ENCODE measurements around the gene MYH10.
A peak's percentile ranks its signal among the peaks of the same experiment; 100 is the strongest.

MYH10 gene

DNA sequence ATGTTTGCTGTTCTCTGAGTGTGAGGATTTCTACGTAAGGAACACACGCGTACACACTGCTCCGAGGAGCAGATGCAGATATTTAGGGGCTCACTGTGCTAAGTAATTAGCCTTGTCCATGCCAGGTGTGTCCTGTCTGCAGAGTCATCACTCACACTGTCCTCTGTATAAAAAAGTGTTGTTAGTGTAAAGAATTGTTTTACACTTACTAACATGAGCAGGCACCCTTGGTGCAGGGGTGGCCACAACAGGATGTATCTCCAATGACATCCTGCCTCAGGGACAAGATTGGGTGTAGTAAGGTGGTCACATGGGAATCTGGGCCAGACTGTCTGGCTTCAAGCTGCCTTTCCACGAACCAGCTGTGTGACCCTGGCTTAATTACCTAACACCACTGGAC, 130.9 kb downstream of the MYH10 start:
- H3K27ac ChIP-seq: no peak overlapping the region
- no peak for DNase-seq
- H3K36me3 ChIP-seq: peaks cover 76 to 82% (median 80%) of the 10 kb centered on the region in 3 donors

GRCh38 chr17:8499171-8499570, 131.4 kb downstream of the MYH10 start:
- H3K4me3 ChIP-seq: no peak overlapping the region
- peaks cover 0 to 14% (median 4%) of the 10 kb centered on the region in 4 donors for H3K4me1 ChIP-seq
- no peak overlapping the region for H3K27ac ChIP-seq
- H3K27me3 ChIP-seq: no peaks in the 10 kb centered on the region
- TF ChIP-seq, protein P1, sequence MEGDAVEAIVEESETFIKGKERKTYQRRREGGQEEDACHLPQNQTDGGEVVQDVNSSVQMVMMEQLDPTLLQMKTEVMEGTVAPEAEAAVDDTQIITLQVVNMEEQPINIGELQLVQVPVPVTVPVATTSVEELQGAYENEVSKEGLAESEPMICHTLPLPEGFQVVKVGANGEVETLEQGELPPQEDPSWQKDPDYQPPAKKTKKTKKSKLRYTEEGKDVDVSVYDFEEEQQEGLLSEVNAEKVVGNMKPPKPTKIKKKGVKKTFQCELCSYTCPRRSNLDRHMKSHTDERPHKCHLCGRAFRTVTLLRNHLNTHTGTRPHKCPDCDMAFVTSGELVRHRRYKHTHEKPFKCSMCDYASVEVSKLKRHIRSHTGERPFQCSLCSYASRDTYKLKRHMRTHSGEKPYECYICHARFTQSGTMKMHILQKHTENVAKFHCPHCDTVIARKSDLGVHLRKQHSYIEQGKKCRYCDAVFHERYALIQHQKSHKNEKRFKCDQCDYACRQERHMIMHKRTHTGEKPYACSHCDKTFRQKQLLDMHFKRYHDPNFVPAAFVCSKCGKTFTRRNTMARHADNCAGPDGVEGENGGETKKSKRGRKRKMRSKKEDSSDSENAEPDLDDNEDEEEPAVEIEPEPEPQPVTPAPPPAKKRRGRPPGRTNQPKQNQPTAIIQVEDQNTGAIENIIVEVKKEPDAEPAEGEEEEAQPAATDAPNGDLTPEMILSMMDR (IDR thresholded peaks at IDR 0.05): no peak
- no peaks in the 10 kb centered on the region for H3K9me3 ChIP-seq
- intact Hi-C loops (cut with DNase I; ENCODE audit: low total_unique reads): no loop called here
- H3K36me3 ChIP-seq: peaks cover 76 to 82% (median 80%) of the 10 kb centered on the region in 3 donors
- no peak for DNase-seq

More for the DNA sequence above, 130.9 kb downstream of the MYH10 start:
- no peaks in the 10 kb centered on the region for H3K27me3 ChIP-seq
- intact Hi-C loops (cut with DNase I; ENCODE audit: low total_unique reads): loop anchor here (10.0 kb wide), 1 partner anchor 45 kb away; no protein-coding TSS in a partner anchor
- no peaks in the 10 kb centered on the region for H3K9me3 ChIP-seq
- peaks cover 0 to 19% (median 6%) of the 10 kb centered on the region in 4 donors for H3K4me1 ChIP-seq
- H3K4me3 ChIP-seq: no peak overlapping the region
- TF ChIP-seq, protein P1 (IDR thresholded peaks at IDR 0.05): no peak

GRCh38 chr17:8496081-8496480, 134.4 kb downstream of the MYH10 start:
- Histone ChIP-seq H3K36me3 (peaks cover 96 to 98% (median 98%) of the 10 kb centered on the region in 3 donors), H3K4me3 (no peak overlapping the region), H3K27ac (peak overlapping the region in 1 of 2 donors; percentile 28), H3K4me1 (no peaks in the 10 kb centered on the region), H3K9me3 (no peaks in the 10 kb centered on the region), H3K27me3 (no peaks in the 10 kb centered on the region)
- TF ChIP-seq, protein P1 (IDR thresholded peaks at IDR 0.05): no peak
- no peak for DNase-seq
- intact Hi-C loops (cut with DNase I; ENCODE audit: low total_unique reads): no loop called here

GRCh38 chr17:8494506-8495111, 135.9 kb downstream of the MYH10 start:
- Histone ChIP-seq H3K4me3 (no peak overlapping the region), H3K4me1 (no peaks in the 10 kb centered on the region), H3K9me3 (no peaks in the 10 kb centered on the region), H3K27me3 (no peaks in the 10 kb centered on the region), H3K27ac (peak overlapping the region in 1 of 2 donors; percentile 36), H3K36me3 (peaks cover 94 to 98% (median 98%) of the 10 kb centered on the region in 3 donors)
- TF ChIP-seq, protein P1 (IDR thresholded peaks at IDR 0.05): no peak
- DNase-seq: no peak
- intact Hi-C loops (cut with DNase I; ENCODE audit: low total_unique reads): no loop called here

DNA sequence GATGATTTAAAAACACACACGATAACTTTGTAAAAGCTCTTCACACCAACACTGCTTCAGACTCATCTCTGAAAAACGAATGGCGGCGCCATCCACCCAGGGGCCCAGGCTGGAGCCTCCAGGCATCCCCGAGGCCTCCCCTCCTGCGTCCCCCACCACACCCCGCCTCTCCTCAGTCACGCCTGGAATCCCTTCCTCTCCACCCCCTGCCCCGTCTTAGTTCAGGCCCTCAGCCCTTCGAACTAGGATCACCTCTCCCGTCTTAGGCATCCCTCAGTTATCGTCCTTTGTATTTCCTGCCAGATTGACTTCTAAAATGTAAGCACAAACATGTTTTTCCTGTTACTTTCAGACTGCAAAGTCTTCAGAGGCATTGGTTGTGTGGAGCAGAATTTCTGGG, 136.5 kb downstream of the MYH10 start:
- no peak for DNase-seq
- Histone ChIP-seq H3K36me3 (peaks cover 94 to 98% (median 98%) of the 10 kb centered on the region in 3 donors), H3K27ac (peak overlapping the region in 1 of 2 donors; percentile 36), H3K27me3 (no peaks in the 10 kb centered on the region), H3K4me1 (no peaks in the 10 kb centered on the region), H3K9me3 (no peaks in the 10 kb centered on the region), H3K4me3 (no peak overlapping the region)
- intact Hi-C loops (cut with DNase I; ENCODE audit: low total_unique reads): no loop called here
- TF ChIP-seq, protein P1 (IDR thresholded peaks at IDR 0.05): no peak

Data from tibial artery (tissue), 4 donors.